Inferior parietal cortex (tissue), 1 donor: Measurements from ENCODE around the gene VEGFC.

Source experiments
- DNase-seq: peaks from one replicate; pipeline ENCODE4 v3.0.0-alpha.2; 2016; ENCODE audit errors: extremely low spot score

VEGFC gene

GRCh38 chr4:176792326-176793059 is at the start of gene VEGFC:
TSS of gene VEGFC (minus strand) at chr4:176792922. CDS start at chr4:176792311, 611 bp downstream.
- DNase-seq = no peak

- DNase-seq = no peak
These were observed 49.0 kb upstream of the VEGFC start for GRCh38 chr4:176841711-176842112.

GRCh38 chr4:176840166-176840565 is 47.4 kb upstream of the VEGFC start:
- DNase-seq = no peak

GRCh38 chr4:176839656-176840055 is 46.9 kb upstream of the VEGFC start:
- no peak for DNase-seq

GRCh38 chr4:176838601-176839433 is 46.1 kb upstream of the VEGFC start:
- DNase-seq = no peak

GRCh38 chr4:176837169-176837895 is 44.6 kb upstream of the VEGFC start:
- DNase-seq = no peak

- DNase-seq = no peak
These were observed 41.8 kb upstream of the VEGFC start for GRCh38 chr4:176834531-176834930.

GRCh38 chr4:176833400-176834175 is 40.9 kb upstream of the VEGFC start:
- no peak for DNase-seq

GRCh38 chr4:176830971-176831370 is 38.2 kb upstream of the VEGFC start:
- DNase-seq = no peak

- no peak for DNase-seq
These were observed 32.9 kb upstream of the VEGFC start for GRCh38 chr4:176825586-176825985.

- no peak for DNase-seq
These were observed 32.1 kb upstream of the VEGFC start for GRCh38 chr4:176824645-176825366.

- DNase-seq = no peak
These were observed 25.8 kb upstream of the VEGFC start for GRCh38 chr4:176818531-176818930.

- no peak for DNase-seq
These were observed 24.5 kb upstream of the VEGFC start for GRCh38 chr4:176817204-176817603.

GRCh38 chr4:176814770-176815169 is 22.0 kb upstream of the VEGFC start:
- no peak for DNase-seq

GRCh38 chr4:176810481-176811249 is 17.9 kb upstream of the VEGFC start:
- DNase-seq = no peak

- no peak for DNase-seq
These were observed 14.2 kb upstream of the VEGFC start for GRCh38 chr4:176806778-176807375.

- no peak for DNase-seq
These were observed 12.4 kb upstream of the VEGFC start for GRCh38 chr4:176805155-176805554.

GRCh38 chr4:176800891-176801534 is 8.3 kb upstream of the VEGFC start:
- DNase-seq = no peak

GRCh38 chr4:176799653-176800052 is 6.9 kb upstream of the VEGFC start:
- no peak for DNase-seq
